Liver (tissue), 3 donors: ENCODE data around the gene ABLIM2.

Source experiments
- ATF3 ChIP-seq: IDR thresholded peaks from 2 replicates; pipeline ENCODE4 v1.6.1; 2016; ENCODE audit warnings: antibody characterized with exemption
- CTCF ChIP-seq: fragments of 150-350 bp; IDR thresholded peaks from 2 replicates; pipeline ENCODE4 v1.5.1; 2017; ENCODE audit warnings: improper control_type of control experiment, low read depth, low read length; ENCODE audit not compliant: missing input control
- GABPA ChIP-seq, 2 donors: IDR thresholded peaks in 1 of 2; conservative IDR thresholded peaks in 1 of 2; 2 replicates each; pipeline ENCODE4 v1.6.1; 2016; ENCODE audit warnings: antibody characterized with exemption in 2 of 2, mild to moderate bottlenecking in 1 of 2, moderate library complexity in 1 of 2
- HNF4A ChIP-seq, 2 donors: conservative IDR thresholded peaks; 2 replicates each; pipeline ENCODE4 v1.6.1; 2016; ENCODE audit warnings: antibody characterized with exemption in 2 of 2, mild to moderate bottlenecking in 2 of 2
- NR2F2 ChIP-seq: IDR thresholded peaks from 2 replicates; pipeline ENCODE4 v1.6.1; 2016; ENCODE audit warnings: antibody characterized with exemption
- RAD21 ChIP-seq, 2 donors: IDR thresholded peaks; 2 replicates each; pipeline ENCODE4 v1.6.1; 2016; ENCODE audit warnings: antibody characterized with exemption in 2 of 2, mild to moderate bottlenecking in 2 of 2
- REST ChIP-seq: IDR thresholded peaks from 2 replicates; pipeline ENCODE4 v1.6.1; 2016; ENCODE audit warnings: antibody characterized with exemption, mild to moderate bottlenecking
- RXRA ChIP-seq, 2 donors: IDR thresholded peaks; 2 replicates each; pipeline ENCODE4 v1.6.1; 2017 to 2018; ENCODE audit warnings: antibody characterized with exemption in 2 of 2, mild to moderate bottlenecking in 1 of 2
- SP1 ChIP-seq: IDR thresholded peaks from 2 replicates; pipeline ENCODE4 v1.6.1; 2018; ENCODE audit warnings: antibody characterized with exemption, mild to moderate bottlenecking
- TAF1 ChIP-seq: conservative IDR thresholded peaks from 2 replicates; pipeline ENCODE4 v1.6.1; 2016; ENCODE audit warnings: antibody characterized with exemption, mild to moderate bottlenecking
- YY1 ChIP-seq: IDR thresholded peaks from 2 replicates; pipeline ENCODE4 v1.6.1; 2016; ENCODE audit warnings: antibody characterized with exemption, mild to moderate bottlenecking
- ZBTB33 ChIP-seq: IDR thresholded peaks from 2 replicates; pipeline ENCODE4 v1.6.1; 2016; ENCODE audit warnings: antibody characterized with exemption
- donor health status: healthy.
- donor health status: healthy.

GRCh38 chr4:8037150-8037769, 121.4 kb downstream of the ABLIM2 start:
- TF ChIP-seq NR2F2 (no peak), REST (no peak), TAF1 (no peak), CTCF (no peak), ZBTB33 (no peak), GABPA (IDR thresholded peaks at IDR 0.05 in 1 of 2, conservative IDR thresholded peaks at IDR 0.05 in 1 of 2) (no peak), RAD21 (IDR thresholded peaks at IDR 0.05) (no peak), YY1 (no peak), RXRA (IDR thresholded peaks at IDR 0.05) (no peak), SP1 (no peak), HNF4A (conservative IDR thresholded peaks at IDR 0.05) (no peak), ATF3 (no peak)
